Transverse colon (tissue), 4 donors: Measurements from ENCODE around the gene PITX1. TPM values are rescaled to one million over a fixed set of nuclear protein-coding genes. Genes with fewer than 3 reads are reported as not detected.
A peak's percentile ranks its signal among the peaks of the same experiment; 100 is the strongest.

ENCODE experiments used
- DNase-seq: peaks from one replicate; pipeline ENCODE4 v3.0.0-alpha.2; 2019
- H3K27ac ChIP-seq, 4 donors: fragments of 200-600 bp; sonication (generic); 2 replicates each; pipeline ENCODE4 v1.5.1; 2016 to 2018; ENCODE audit warnings: inconsistent platforms in 4 of 4
- H3K27me3 ChIP-seq: fragments of 200-600 bp; sonication (generic); 2 replicates; pipeline ENCODE4 v1.5.1; 2017; ENCODE audit warnings: inconsistent platforms
- H3K36me3 ChIP-seq, 4 donors: fragments of 200-600 bp; sonication (generic); 2 replicates each; pipeline ENCODE4 v1.5.1; 2017 to 2019; ENCODE audit warnings: inconsistent platforms in 4 of 4
- H3K4me1 ChIP-seq, 4 donors: fragments of 200-600 bp; sonication (generic); 2 replicates each; pipeline ENCODE4 v1.5.1; 2017 to 2020; ENCODE audit warnings: inconsistent platforms in 4 of 4
- H3K4me3 ChIP-seq, 4 donors: fragments of 200-600 bp; sonication (generic); 1 replicate in 1 of 4; 2 replicates in 3 of 4; pipeline versions ENCODE4 v1.5.1 to v1.6.1; 2017 to 2019; ENCODE audit warnings: inconsistent platforms in 4 of 4
- H3K9me3 ChIP-seq, 2 donors: fragments of 200-600 bp; sonication (generic); 2 replicates each; pipeline ENCODE4 v1.5.1; 2017 to 2019; ENCODE audit warnings: inconsistent platforms in 2 of 2
- EP300 ChIP-seq: sonication (generic); formaldehyde crosslinking; IDR thresholded peaks from one replicate; pipeline ENCODE4 v1.6.1; 2017; ENCODE audit warnings: antibody characterized with exemption, low read depth
- POLR2A ChIP-seq: fragments of 450-650 bp; IDR thresholded peaks from one replicate; pipeline ENCODE4 v1.6.1; 2016; ENCODE audit warnings: antibody characterized with exemption, mild to moderate bottlenecking, moderate library complexity
- POLR2AphosphoS5 ChIP-seq, 3 donors: sonication (generic); formaldehyde crosslinking; IDR thresholded peaks; one replicate each; pipeline ENCODE4 v1.6.1; 2016; ENCODE audit warnings: antibody characterized with exemption in 3 of 3
- WGBS, 2 donors: methylation state at CpG; one replicate each; pipeline ENCODE4 v1.1.5; 2018; ENCODE audit warnings: low coverage in 1 of 2; 5-methylcytosine and 5-hydroxymethylcytosine counted together
- in situ Hi-C, 4 donors: fragments of 200-750 bp; cut with MboI; loops; one replicate each; pipeline versions ENCODE4 v1.15.0 to v1.15.1; 2017; ENCODE audit warnings: low sequenced_read_pairs in 3 of 4, low pct_ligation_motif_present in 1 of 4, low pct_unique_long_range_greater_than_20kb in 1 of 4
- intact Hi-C: fragments of 100-400 bp; cut with DNase I; formaldehyde crosslinking; loops from one replicate; pipeline ENCODE4 v1.15.1; 2023; ENCODE audit warnings: low total_unique reads
- total RNA-seq, 4 donors: library from RNA; depleted of rRNA; stranded (reverse); fragments of >200 nt; gene quantifications; one replicate each; pipeline ENCODE4 v1.1.0, GENCODE V29; 2016
- TF ChIP-seq, protein P1 (sequence below), 5 experiments: fragments of 200-600 bp in 3 of 5; fragments of 450-650 bp in 2 of 5; sonication (generic) in 3 of 5; IDR thresholded peaks; 1 replicate in 2 of 5; 2 replicates in 3 of 5; pipeline ENCODE4 v1.5.1; 2016 to 2017; ENCODE audit warnings: antibody characterized with exemption in 5 of 5, inconsistent platforms in 3 of 5, mild to moderate bottlenecking in 2 of 5, moderate library complexity in 1 of 5

PITX1 gene
- total RNA-seq, 4 donors from 2014 or later: 3.7 to 13.9 (median 8.4) TPM

DNA sequence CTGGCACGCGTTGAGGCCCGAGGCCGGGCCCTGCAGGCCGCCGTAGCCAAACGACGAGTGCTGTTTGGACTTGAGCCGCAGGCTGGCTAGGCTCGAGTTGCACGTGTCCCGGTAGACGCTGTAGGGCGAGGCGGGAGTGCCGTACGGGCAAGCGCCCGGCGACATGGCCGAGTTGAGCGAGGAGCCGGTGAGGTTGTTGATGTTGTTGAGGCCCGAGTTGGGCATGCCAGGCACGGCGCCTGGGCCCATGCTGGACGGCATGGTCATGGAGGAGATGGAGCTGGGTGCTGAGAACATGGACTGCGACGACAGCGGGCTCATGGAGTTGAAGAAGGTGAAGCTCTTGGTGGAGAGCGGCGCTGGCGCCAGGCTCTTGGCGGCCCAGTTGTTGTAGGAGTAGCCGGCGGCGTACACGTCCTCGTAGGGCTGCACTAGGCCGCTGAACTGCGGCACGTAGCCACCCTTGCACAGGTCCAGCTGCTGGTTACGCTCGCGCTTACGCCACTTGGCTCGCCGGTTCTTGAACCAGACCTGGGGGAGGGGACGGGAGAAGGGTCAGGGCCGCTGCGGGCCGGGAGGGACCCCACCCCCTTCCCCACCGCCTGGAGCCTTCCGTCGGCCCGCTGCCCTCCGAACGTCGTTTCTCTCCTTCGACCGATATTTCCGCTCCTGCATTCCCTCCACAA is 5.1 kb downstream of the PITX1 start:
- H3K9me3 ChIP-seq: no peaks in the 10 kb centered on the region
- peaks cover 85% of the 10 kb centered on the region for H3K27me3 ChIP-seq
- intact Hi-C loops: no loop called here
- no peaks in the 10 kb centered on the region for H3K36me3 ChIP-seq
- no peak for DNase-seq
- in situ Hi-C loops: loop anchor here in 1 of 4 donors (25.0 kb wide), 1 partner anchor 158 kb away; no protein-coding TSS in a partner anchor
- no peak for TF ChIP-seq POLR2AphosphoS5 (IDR thresholded peaks at IDR 0.05)
- TF ChIP-seq EP300: no peak
- TF ChIP-seq, protein P1, sequence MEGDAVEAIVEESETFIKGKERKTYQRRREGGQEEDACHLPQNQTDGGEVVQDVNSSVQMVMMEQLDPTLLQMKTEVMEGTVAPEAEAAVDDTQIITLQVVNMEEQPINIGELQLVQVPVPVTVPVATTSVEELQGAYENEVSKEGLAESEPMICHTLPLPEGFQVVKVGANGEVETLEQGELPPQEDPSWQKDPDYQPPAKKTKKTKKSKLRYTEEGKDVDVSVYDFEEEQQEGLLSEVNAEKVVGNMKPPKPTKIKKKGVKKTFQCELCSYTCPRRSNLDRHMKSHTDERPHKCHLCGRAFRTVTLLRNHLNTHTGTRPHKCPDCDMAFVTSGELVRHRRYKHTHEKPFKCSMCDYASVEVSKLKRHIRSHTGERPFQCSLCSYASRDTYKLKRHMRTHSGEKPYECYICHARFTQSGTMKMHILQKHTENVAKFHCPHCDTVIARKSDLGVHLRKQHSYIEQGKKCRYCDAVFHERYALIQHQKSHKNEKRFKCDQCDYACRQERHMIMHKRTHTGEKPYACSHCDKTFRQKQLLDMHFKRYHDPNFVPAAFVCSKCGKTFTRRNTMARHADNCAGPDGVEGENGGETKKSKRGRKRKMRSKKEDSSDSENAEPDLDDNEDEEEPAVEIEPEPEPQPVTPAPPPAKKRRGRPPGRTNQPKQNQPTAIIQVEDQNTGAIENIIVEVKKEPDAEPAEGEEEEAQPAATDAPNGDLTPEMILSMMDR (IDR thresholded peaks at IDR 0.05): no peak
- H3K4me1 ChIP-seq: peaks cover 22 to 32% (median 28%) of the 10 kb centered on the region in 4 donors
- peak overlapping the region in 2 of 4 donors; percentile 0 to 7 for H3K4me3 ChIP-seq
- WGBS, 2 donors: 38% methylated on average over 61 of the region's 62 CpGs; no CpG with 5 or more reads in 1 of the 2 donors
- H3K27ac ChIP-seq: peak overlapping the region; percentile 30 to 85 (median 72)

DNA sequence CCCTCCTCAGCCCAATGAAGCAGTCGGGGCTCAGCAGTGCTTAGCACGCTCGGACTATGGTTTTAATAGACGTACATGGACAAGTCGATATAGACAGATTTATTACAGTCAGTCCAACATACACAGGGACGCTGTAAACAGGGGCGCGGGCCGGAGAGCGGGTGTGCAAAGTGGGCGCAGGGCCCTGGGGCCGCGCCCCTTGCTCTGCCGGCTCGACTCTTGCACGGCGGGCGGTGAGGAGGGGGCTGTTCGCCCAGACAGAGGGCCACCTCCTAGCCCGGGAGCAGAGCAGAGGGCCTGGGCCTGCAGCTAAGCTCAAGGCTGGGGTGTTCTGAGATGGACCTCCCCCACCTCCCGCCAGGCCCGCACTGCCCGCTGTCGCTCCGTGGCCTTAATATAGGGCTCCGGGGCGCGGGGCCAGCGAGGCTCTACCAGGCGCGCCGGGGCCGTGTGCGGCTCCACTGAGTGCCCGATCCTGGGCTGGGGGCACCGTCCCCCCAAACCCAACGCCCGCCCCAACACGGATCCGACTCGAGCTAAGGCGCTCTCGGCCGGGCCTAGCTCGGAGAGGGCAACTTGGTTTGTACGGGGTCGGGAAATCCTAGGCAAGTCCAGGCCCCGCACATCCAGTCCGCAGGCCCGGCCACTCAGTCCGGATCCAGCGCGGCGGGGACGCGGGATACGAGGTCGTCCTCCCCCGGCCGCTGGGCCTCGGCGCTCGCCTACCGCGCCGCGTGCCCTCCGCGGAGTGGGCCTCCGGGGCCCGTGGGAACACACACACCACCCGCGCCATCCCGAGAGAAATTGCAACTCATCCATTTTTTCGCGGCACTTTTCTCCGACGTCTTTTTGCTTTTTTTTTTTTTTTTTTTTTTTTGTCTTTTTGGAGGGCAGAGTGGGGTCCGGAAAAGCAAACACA is 6.1 kb downstream of the PITX1 start:
- 20 to 26% methylated on average over 1 to 69 of the region's 79 CpGs for WGBS, 2 donors
- Histone ChIP-seq H3K27me3 (peaks cover 76% of the 10 kb centered on the region), H3K4me3 (peak overlapping the region in 1 of 4 donors; percentile 20)

DNA sequence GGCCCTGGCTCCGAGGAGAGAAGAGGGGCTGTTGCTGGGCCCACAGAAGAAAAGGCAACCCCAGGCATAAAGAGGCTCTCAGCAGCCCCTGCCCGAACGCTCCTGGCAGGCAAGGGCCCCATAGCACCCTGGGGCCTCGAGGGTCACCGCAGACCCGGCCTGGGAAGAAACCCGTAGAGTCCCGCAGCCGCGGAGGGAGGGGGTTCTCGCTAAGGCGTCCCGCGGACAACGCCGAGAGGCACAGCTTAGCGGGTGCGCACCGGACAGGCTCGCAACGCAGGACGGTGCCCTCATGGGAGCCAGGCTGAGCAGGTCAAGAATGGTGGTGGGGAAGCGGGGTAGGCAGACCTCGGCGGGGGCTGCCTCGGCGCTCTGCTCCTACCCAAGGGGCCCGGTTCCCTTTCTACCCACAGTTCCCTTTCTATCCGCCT is 6.7 kb downstream of the PITX1 start:
- H3K4me1 ChIP-seq: peaks cover 12 to 20% (median 15%) of the 10 kb centered on the region in 4 donors
- H3K9me3 ChIP-seq: no peaks in the 10 kb centered on the region
- DNase-seq: no peak
- H3K36me3 ChIP-seq: no peaks in the 10 kb centered on the region
- peaks cover 69% of the 10 kb centered on the region for H3K27me3 ChIP-seq
- intact Hi-C loops: no loop called here
- peak overlapping the region; percentile 20 to 59 (median 34) for H3K27ac ChIP-seq
- TF ChIP-seq EP300 (no peak), POLR2A (no peak), POLR2AphosphoS5 (IDR thresholded peaks at IDR 0.05) (no peak)
- TF ChIP-seq, protein P1 (IDR thresholded peaks at IDR 0.05): no peak
- in situ Hi-C loops: loop anchor here in 1 of 4 donors (25.0 kb wide), 1 partner anchor 160 kb away; no protein-coding TSS in a partner anchor
- H3K4me3 ChIP-seq: peak overlapping the region in 1 of 4 donors; percentile 20
- 39% methylated on average over 29 of the region's 29 CpGs; no CpG with 5 or more reads in 1 of the 2 donors for WGBS, 2 donors

More for the DNA sequence above, 6.1 kb downstream of the PITX1 start:
- TF ChIP-seq POLR2A: no peak
- TF ChIP-seq EP300: no peak
- no peak for TF ChIP-seq POLR2AphosphoS5 (IDR thresholded peaks at IDR 0.05)
- TF ChIP-seq, protein P1 (IDR thresholded peaks at IDR 0.05): no peak
- no peak for DNase-seq
- Histone ChIP-seq H3K36me3 (no peaks in the 10 kb centered on the region), H3K9me3 (no peaks in the 10 kb centered on the region), H3K27ac (peak overlapping the region; percentile 21 to 59 (median 48)), H3K4me1 (peaks cover 16 to 24% (median 20%) of the 10 kb centered on the region in 4 donors)
- in situ Hi-C loops (loop anchor here in 1 of 4 donors (25.0 kb wide), 1 partner anchor 159 kb away; no protein-coding TSS in a partner anchor), intact Hi-C loops (no loop called here)
